HepG2 (cell line): ENCODE data around the gene PTPMT1. TPM values are rescaled to one million over a fixed set of nuclear protein-coding genes. Genes with fewer than 3 reads are reported as not detected.

Experiments
- MZF1 ChIP-seq: sonication (generic); formaldehyde crosslinking; IDR thresholded peaks from 2 replicates; pipeline ENCODE4 v1.8.1; 2023; ENCODE audit warnings: mild to moderate bottlenecking, missing genetic modification reagents, borderline replicate concordance
- ZFP36 ChIP-seq: fragments of 150-350 bp; IDR thresholded peaks from 2 replicates; pipeline ENCODE4 v1.6.1; 2018; ENCODE audit warnings: borderline replicate concordance, low read length, low read depth; ENCODE audit not compliant: partially characterized antibody
- ZFY ChIP-seq: sonication (generic); formaldehyde crosslinking; IDR thresholded peaks from 2 replicates; pipeline ENCODE4 v1.4.0; 2020; ENCODE audit warnings: missing genetic modification reagents
- ZNF501 ChIP-seq: sonication (generic); formaldehyde crosslinking; IDR thresholded peaks from 2 replicates; pipeline ENCODE4 v1.5.1; 2020; ENCODE audit warnings: mild to moderate bottlenecking, moderate library complexity, missing genetic modification reagents
- ZSCAN29 ChIP-seq: sonication (generic); formaldehyde crosslinking; conservative IDR thresholded peaks from 2 replicates; pipeline ENCODE4 v1.4.0; 2020; ENCODE audit warnings: mild to moderate bottlenecking, missing genetic modification reagents
- polyA plus RNA-seq, 8 experiments: library from polyadenylated mRNA; depleted of rRNA in 3 of 8; stranded (reverse) in 7 of 8; unstranded in 1 of 8; fragments of >200 nt; fragmentation: Illumina TruSeq in 4 of 8; extraction: Trizol in 4 of 8; gene quantifications; 2 replicates each; pipeline versions ENCODE4 v1.2.1 to v1.2.3, GENCODE V29; 2011 to 2016; ENCODE audit warnings: low read depth in 4 of 8, missing spikeins in 1 of 8, mixed read lengths in 1 of 8; ENCODE audit not compliant: insufficient read depth in 1 of 8
- total RNA-seq, 5 experiments: library from RNA; depleted of rRNA; stranded (reverse); fragments of >200 nt; fragmentation: Illumina TruSeq; extraction: Trizol; gene quantifications; 2 replicates each; pipeline ENCODE4 v1.2.3, GENCODE V29; 2016; ENCODE audit warnings: low read depth in 1 of 5
- TF ChIP-seq, protein P1 (sequence below): sonication (generic); formaldehyde crosslinking; IDR thresholded peaks from 2 replicates; pipeline ENCODE4 v1.5.1; 2020; ENCODE audit warnings: mild to moderate bottlenecking, missing genetic modification reagents, borderline replicate concordance
- TF ChIP-seq, protein P2 (sequence below): conservative IDR thresholded peaks from 2 replicates; pipeline ENCODE4 v1.6.1; 2018; ENCODE audit warnings: missing genetic modification reagents
- TF ChIP-seq, protein P3 (sequence below): sonication (generic); formaldehyde crosslinking; conservative IDR thresholded peaks from 2 replicates; pipeline ENCODE4 v1.4.0; 2020; ENCODE audit warnings: missing genetic modification reagents
- TF ChIP-seq, protein P4 (sequence below): sonication (generic); formaldehyde crosslinking; IDR thresholded peaks from 2 replicates; pipeline ENCODE4 v1.9.0; 2022; ENCODE audit warnings: low read depth, missing genetic modification reagents
- TF ChIP-seq, protein P5 (sequence below): sonication (generic); formaldehyde crosslinking; IDR thresholded peaks from 2 replicates; pipeline ENCODE4 v1.9.0; 2021; ENCODE audit warnings: missing genetic modification reagents, borderline replicate concordance
- TF ChIP-seq, protein P6 (sequence below): sonication (generic); formaldehyde crosslinking; IDR thresholded peaks from 2 replicates; pipeline ENCODE4 v1.5.0; 2020; ENCODE audit warnings: missing genetic modification reagents

PTPMT1 gene
- total and polyA plus RNA-seq, 2 of the 13 experiments (the other 11 are each of a cell fraction or from before 2014, with no cell fraction given), result 55.6 to 129 TPM

DNA sequence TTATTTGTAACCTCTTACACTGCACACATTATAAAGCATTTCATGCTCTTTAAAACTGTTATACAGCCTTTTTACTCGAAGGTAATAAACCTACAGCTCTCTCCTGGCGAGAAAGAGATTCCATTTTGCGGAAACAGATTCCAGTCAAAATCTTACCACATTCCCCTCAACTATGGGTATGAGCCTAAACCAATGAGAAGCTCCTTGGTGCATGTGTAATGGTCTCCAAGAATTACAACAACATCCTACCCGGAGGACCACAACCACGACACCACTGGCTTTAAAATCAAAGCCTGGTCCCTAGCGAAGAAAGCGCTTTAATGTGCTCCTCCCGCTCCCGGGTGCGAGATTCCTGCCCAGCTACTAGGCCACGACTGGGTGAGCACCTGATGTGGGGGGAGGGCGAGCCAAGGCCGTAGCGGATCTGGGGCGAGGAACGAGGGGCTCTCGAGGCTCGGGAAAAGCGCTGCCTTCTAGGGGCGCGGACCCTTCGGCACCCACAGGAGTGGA is 13.3 kb upstream of the PTPMT1 start (continued):
- TF ChIP-seq, protein P1, sequence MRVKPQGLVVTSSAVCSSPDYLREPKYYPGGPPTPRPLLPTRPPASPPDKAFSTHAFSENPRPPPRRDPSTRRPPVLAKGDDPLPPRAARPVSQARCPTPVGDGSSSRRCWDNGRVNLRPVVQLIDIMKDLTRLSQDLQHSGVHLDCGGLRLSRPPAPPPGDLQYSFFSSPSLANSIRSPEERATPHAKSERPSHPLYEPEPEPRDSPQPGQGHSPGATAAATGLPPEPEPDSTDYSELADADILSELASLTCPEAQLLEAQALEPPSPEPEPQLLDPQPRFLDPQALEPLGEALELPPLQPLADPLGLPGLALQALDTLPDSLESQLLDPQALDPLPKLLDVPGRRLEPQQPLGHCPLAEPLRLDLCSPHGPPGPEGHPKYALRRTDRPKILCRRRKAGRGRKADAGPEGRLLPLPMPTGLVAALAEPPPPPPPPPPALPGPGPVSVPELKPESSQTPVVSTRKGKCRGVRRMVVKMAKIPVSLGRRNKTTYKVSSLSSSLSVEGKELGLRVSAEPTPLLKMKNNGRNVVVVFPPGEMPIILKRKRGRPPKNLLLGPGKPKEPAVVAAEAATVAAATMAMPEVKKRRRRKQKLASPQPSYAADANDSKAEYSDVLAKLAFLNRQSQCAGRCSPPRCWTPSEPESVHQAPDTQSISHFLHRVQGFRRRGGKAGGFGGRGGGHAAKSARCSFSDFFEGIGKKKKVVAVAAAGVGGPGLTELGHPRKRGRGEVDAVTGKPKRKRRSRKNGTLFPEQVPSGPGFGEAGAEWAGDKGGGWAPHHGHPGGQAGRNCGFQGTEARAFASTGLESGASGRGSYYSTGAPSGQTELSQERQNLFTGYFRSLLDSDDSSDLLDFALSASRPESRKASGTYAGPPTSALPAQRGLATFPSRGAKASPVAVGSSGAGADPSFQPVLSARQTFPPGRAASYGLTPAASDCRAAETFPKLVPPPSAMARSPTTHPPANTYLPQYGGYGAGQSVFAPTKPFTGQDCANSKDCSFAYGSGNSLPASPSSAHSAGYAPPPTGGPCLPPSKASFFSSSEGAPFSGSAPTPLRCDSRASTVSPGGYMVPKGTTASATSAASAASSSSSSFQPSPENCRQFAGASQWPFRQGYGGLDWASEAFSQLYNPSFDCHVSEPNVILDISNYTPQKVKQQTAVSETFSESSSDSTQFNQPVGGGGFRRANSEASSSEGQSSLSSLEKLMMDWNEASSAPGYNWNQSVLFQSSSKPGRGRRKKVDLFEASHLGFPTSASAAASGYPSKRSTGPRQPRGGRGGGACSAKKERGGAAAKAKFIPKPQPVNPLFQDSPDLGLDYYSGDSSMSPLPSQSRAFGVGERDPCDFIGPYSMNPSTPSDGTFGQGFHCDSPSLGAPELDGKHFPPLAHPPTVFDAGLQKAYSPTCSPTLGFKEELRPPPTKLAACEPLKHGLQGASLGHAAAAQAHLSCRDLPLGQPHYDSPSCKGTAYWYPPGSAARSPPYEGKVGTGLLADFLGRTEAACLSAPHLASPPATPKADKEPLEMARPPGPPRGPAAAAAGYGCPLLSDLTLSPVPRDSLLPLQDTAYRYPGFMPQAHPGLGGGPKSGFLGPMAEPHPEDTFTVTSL (CRISPR knock-in tag), result no peak
- TF ChIP-seq, protein P2, sequence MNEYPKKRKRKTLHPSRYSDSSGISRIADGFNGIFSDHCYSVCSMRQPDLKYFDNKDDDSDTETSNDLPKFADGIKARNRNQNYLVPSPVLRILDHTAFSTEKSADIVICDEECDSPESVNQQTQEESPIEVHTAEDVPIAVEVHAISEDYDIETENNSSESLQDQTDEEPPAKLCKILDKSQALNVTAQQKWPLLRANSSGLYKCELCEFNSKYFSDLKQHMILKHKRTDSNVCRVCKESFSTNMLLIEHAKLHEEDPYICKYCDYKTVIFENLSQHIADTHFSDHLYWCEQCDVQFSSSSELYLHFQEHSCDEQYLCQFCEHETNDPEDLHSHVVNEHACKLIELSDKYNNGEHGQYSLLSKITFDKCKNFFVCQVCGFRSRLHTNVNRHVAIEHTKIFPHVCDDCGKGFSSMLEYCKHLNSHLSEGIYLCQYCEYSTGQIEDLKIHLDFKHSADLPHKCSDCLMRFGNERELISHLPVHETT (CRISPR knock-in tag), result no peak
- TF ChIP-seq, protein P3, sequence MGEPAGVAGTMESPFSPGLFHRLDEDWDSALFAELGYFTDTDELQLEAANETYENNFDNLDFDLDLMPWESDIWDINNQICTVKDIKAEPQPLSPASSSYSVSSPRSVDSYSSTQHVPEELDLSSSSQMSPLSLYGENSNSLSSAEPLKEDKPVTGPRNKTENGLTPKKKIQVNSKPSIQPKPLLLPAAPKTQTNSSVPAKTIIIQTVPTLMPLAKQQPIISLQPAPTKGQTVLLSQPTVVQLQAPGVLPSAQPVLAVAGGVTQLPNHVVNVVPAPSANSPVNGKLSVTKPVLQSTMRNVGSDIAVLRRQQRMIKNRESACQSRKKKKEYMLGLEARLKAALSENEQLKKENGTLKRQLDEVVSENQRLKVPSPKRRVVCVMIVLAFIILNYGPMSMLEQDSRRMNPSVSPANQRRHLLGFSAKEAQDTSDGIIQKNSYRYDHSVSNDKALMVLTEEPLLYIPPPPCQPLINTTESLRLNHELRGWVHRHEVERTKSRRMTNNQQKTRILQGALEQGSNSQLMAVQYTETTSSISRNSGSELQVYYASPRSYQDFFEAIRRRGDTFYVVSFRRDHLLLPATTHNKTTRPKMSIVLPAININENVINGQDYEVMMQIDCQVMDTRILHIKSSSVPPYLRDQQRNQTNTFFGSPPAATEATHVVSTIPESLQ (CRISPR knock-in tag), result no peak
- TF ChIP-seq ZSCAN29 (CRISPR knock-in tag), result no peak; the same call in 1 of the 2 replicates
- TF ChIP-seq, protein P4, sequence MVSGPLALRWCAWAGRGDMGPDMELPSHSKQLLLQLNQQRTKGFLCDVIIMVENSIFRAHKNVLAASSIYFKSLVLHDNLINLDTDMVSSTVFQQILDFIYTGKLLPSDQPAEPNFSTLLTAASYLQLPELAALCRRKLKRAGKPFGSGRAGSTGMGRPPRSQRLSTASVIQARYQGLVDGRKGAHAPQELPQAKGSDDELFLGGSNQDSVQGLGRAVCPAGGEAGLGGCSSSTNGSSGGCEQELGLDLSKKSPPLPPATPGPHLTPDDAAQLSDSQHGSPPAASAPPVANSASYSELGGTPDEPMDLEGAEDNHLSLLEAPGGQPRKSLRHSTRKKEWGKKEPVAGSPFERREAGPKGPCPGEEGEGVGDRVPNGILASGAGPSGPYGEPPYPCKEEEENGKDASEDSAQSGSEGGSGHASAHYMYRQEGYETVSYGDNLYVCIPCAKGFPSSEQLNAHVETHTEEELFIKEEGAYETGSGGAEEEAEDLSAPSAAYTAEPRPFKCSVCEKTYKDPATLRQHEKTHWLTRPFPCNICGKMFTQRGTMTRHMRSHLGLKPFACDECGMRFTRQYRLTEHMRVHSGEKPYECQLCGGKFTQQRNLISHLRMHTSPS (CRISPR knock-in tag), result no peak
- TF ChIP-seq ZNF501 (CRISPR knock-in tag), result no peak
- no peak for TF ChIP-seq ZFP36
- TF ChIP-seq, protein P5, sequence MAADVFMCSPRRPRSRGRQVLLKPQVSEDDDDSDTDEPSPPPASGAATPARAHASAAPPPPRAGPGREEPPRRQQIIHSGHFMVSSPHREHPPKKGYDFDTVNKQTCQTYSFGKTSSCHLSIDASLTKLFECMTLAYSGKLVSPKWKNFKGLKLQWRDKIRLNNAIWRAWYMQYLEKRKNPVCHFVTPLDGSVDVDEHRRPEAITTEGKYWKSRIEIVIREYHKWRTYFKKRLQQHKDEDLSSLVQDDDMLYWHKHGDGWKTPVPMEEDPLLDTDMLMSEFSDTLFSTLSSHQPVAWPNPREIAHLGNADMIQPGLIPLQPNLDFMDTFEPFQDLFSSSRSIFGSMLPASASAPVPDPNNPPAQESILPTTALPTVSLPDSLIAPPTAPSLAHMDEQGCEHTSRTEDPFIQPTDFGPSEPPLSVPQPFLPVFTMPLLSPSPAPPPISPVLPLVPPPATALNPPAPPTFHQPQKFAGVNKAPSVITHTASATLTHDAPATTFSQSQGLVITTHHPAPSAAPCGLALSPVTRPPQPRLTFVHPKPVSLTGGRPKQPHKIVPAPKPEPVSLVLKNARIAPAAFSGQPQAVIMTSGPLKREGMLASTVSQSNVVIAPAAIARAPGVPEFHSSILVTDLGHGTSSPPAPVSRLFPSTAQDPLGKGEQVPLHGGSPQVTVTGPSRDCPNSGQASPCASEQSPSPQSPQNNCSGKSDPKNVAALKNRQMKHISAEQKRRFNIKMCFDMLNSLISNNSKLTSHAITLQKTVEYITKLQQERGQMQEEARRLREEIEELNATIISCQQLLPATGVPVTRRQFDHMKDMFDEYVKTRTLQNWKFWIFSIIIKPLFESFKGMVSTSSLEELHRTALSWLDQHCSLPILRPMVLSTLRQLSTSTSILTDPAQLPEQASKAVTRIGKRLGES, result no peak
- TF ChIP-seq ZFY (CRISPR knock-in tag), result no peak
- TF ChIP-seq MZF1 (CRISPR knock-in tag), result no peak
- TF ChIP-seq, protein P6, sequence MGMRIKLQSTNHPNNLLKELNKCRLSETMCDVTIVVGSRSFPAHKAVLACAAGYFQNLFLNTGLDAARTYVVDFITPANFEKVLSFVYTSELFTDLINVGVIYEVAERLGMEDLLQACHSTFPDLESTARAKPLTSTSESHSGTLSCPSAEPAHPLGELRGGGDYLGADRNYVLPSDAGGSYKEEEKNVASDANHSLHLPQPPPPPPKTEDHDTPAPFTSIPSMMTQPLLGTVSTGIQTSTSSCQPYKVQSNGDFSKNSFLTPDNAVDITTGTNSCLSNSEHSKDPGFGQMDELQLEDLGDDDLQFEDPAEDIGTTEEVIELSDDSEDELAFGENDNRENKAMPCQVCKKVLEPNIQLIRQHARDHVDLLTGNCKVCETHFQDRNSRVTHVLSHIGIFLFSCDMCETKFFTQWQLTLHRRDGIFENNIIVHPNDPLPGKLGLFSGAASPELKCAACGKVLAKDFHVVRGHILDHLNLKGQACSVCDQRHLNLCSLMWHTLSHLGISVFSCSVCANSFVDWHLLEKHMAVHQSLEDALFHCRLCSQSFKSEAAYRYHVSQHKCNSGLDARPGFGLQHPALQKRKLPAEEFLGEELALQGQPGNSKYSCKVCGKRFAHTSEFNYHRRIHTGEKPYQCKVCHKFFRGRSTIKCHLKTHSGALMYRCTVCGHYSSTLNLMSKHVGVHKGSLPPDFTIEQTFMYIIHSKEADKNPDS, result no peak
